Stimulated activated CD8-positive, alpha-beta memory T cell treated with anti-CD3 and anti-CD28 coated beads, Interleukin-7, amount 100 ng/mL, for 4 hours (primary cell): Measurements from ENCODE around the gene MYOF.
"Not testable (repeated sequence)": the region's sequence is repeated elsewhere in the genome, so short reads cannot be mapped to it uniquely, and the experiment has no call there.

ENCODE experiments used
- DNase-seq, 2 donors: peaks; one replicate each; pipeline ENCODE4 v3.0.0-alpha.2; 2020; ENCODE audit warnings: low read depth in 2 of 2

The MYOF gene

DNA sequence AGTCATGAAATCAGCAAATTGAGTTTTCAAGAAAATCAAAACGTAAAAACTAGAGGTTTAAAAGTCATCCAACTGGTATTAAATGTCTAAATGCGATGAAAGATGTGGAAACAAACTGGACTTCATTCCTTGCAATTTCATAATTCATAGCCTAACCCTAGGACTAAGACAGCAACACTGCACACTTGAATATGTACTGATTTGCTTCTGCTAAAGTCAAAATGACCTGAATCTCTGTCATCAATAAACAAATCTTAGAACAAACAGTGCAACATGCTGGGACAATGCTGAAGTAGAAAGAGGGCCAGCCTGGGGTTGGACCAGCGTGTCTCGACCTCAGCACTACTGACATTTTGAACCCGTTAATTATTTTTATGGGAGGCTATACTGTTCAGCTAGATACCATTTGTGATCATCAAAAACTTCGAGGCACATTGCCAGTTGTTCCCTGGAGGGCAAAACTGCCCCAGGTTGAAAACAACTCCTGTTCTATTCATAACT is 47.1 kb downstream of the MYOF start:
- DNase-seq: no peak

DNA sequence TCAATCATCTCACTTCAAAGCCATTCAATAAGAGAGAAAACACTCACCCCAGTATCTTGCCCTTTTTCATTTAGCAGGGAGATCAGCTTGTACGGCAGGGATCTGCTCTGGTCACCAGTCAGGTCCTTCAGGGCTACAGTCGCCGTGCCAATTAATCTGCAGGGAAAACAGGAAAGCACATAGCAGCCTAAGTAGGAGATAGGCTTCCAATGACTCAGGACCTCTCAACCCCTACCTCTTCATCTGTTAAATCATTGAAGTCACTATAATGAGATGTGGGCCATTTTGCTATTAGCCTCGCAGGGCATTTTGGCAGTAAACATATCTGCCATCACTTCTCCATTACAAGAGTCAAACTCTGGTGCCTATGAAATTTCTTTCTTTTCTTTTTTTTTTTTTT is 50.8 kb downstream of the MYOF start:
- DNase-seq: no peak

DNA sequence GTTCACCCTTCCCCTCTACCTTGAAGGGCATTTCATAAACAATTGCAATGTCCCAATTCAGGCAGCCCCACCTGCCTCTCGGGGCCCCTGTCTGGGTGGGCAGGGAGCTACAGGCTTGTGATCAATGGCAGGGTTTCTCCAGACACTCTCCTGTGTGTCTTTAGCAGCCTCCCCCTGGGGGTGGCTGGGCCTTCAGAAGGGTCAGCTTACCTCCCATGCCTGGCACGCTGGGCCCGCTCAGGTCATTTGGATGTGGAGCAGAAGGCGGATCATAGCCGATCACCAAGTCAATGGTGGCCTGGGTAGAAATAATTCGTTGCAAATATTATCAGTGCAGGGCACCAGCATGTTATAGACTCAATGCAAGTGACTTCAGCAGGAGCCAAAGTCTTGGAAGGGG is 56.3 kb downstream of the MYOF start:
- DNase-seq: no peak

DNA sequence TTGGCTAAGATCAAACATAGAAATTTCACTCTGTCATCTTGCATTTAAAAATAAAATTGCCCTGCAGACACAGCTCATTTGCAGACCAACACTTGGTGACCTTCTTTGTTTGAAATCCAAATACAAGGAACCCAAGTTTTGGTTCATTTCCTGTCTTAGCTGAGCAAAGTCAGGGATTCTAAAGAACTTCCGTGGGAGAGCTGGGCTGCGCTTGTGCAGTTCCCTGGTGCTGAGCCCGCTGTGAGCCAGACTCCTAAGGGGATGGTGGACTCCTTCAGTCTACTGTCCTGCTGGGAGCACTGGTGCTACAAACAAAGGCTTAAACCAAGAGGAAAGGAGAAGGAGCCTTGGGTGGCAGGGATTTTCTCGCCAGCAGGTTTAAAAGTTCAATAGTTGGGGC is 60.0 kb downstream of the MYOF start:
- DNase-seq: no peak

GRCh38 chr10:93420944-93421825 is 60.9 kb downstream of the MYOF start:
- DNase-seq: no peak

GRCh38 chr10:93420091-93420490 is 62.0 kb downstream of the MYOF start:
- DNase-seq: no peak

- not testable (repeated sequence) for DNase-seq
Observed at GRCh38 chr10:93419016-93419415, 63.1 kb downstream of the MYOF start.

GRCh38 chr10:93417921-93418320 is 64.2 kb downstream of the MYOF start:
- no peak for DNase-seq

GRCh38 chr10:93417266-93417665 is 64.9 kb downstream of the MYOF start:
- no peak for DNase-seq

DNA sequence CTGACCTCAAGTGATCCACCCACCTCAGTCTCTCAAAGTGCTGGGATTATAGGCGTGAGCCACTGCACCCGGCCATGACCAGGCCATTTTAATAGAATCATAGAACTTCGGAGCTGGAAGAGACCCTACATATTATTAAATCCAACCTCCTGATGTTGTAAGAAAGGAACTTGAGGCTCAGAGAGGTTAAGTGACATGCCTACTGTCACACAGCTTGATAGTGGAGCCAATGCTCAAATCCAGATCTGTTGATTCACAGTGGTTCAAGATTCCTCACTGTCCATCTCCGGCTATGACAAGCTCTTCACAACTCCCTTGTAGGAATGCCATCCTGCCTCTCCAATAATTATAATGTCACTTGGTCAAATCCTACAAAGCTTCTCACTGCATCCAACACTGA is 65.3 kb downstream of the MYOF start:
- no peak for DNase-seq

DNA sequence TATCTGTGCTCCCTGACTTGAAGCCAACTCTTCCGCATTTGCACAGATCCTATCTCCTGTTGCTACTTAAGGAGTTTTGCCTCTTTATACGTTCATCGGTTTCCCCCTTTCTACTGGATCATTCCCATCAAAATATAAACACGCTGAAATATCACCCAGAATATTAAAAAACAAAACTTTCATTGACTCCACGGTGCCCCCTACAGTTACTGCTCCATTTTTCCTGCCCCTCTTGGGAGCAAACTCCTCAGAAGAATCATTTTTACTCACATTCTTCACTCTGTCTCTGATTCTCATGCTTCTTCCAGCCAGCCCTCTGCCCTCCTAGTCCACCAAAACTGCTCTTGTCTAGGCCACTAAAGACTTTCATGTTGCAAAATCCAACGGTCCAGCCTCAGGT is 66.4 kb downstream of the MYOF start:
- no peak for DNase-seq

GRCh38 chr10:93413252-93413689 is 68.9 kb downstream of the MYOF start:
- peak in 1 of 2 donors; percentile 5 for DNase-seq

GRCh38 chr10:93412801-93413200 is 69.3 kb downstream of the MYOF start:
- DNase-seq: no peak

GRCh38 chr10:93410697-93411348 is 71.3 kb downstream of the MYOF start:
- DNase-seq: no peak

DNA sequence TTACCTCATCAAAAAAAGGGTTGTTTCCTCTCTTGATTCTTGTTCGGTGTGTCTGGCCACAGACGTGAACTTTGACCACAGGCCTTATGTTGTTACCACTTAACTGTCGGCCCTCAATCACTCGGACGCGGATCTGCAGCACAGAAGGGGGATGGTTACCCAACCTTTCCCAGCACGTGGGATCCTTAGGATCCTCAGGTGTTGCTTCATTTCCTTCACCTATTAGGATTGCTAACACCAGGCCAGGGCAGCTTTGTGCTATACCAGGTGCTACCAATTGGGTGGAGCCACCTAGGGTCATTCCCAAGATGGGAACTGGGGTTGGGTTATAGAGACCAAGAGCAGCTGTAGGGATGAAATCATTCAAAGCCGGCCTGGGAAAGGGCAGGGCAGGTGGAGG is 73.4 kb downstream of the MYOF start:
- DNase-seq: no peak

DNA sequence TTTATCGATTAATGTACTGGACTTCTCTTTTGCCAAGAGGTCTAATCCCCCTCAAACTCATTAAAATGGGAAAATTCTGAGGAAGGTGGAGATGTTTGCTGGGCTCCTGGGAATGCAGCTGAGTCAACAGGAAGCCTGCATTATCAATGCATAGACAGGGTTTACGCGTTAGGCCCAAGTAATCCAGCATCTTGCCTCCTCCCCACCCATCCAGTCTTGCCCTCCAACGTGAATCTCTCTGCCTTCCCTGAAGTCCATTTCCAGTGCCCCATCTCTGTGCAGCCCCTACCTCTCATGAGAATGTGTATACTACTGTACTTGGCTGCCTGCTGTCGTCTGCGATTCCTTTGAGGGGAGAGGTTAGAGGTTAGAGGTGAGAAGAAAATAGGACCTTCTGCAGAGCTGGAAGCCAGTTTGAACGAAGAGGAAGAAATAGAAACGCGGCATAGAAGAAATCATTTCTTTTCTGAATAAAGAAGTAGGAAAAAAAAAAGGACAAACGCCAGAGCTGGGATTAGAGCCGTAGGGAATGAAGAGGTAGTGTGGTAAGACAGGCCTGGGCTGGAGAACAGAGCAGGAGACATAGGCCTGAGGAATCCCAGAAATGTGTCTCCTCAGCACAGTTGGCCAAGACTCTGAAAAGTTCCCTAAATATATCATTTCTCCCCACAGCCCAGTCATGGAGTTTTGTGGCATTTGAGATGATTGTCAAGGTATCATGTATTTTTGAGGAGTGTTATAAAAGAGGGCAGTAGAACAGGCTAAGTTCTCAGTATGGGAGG is 75.6 kb downstream of the MYOF start:
- no peak for DNase-seq

- no peak for DNase-seq
Observed at GRCh38 chr10:93404048-93404354, 78.1 kb downstream of the MYOF start.

GRCh38 chr10:93403152-93404047 is 78.7 kb downstream of the MYOF start:
- DNase-seq: no peak

- DNase-seq: no peak
Observed at GRCh38 chr10:93402192-93402591, 79.9 kb downstream of the MYOF start.

DNA sequence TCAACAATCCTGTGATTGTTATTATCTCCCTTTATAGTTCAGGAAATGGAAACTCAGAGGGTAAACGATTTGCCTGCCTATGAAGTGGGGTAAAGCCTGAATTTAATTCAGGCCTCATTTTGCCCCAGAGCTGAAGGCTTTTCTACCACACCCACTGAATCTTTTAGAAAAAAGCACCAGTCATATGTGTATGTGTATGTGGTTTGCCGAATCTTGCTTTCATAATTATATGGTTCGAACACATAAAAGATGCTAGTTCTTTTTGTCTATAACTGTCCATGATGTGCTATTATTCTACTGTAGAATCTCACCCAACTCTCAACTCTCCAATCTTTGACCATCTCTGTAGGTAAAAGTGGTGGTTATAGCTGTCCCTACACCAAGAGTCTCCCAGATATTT is 83.6 kb downstream of the MYOF start:
- no peak for DNase-seq

DNA sequence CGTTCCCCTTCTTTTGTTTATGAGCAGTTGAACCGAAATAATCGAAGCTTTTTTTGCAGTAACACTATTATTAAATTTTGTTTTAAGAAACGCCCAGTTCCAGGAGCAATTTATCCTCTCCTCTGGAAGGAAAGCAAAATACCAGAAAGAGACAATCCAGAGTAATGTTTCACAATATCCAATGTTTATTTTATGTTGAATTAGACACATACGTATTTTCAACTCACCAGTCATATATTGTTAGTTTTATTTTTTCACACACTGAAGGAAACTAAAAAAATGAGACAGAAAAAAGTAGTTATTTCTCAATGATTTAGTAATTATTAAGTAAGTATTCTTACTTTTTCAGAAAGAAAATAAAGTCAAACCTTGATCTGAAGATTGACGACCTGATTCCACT is 85.1 kb downstream of the MYOF start:
- DNase-seq: no peak
